ENCODE measurements around the gene APOBEC3A.
"Not testable (repeated sequence)": the region's sequence is repeated elsewhere in the genome, so short reads cannot be mapped to it uniquely, and the experiment has no call there.

The APOBEC3A gene

GRCh38 chr22:38973289-38974169 is 16.1 kb downstream of the APOBEC3A start:
- no peaks in the 10 kb centered on the region for H3K27me3 ChIP-seq (replicated peaks)
- DNase-seq = no peak
- TF ChIP-seq CTCF (IDR thresholded peaks at IDR 0.05; ENCODE audit: low read depth, low read length, missing control alignments) = peak; percentile 80
- no peak overlapping the region for H3K4me3 ChIP-seq (ENCODE audit: low read depth, low read length)
- no peak overlapping the region for H3K27ac ChIP-seq
- in situ Hi-C loops (cut with HindIII; ENCODE audit: low pct_ligation_motif_present, low sequenced_read_pairs) = no loop called here
- no peaks in the 10 kb centered on the region for H3K36me3 ChIP-seq (replicated peaks)

DNA sequence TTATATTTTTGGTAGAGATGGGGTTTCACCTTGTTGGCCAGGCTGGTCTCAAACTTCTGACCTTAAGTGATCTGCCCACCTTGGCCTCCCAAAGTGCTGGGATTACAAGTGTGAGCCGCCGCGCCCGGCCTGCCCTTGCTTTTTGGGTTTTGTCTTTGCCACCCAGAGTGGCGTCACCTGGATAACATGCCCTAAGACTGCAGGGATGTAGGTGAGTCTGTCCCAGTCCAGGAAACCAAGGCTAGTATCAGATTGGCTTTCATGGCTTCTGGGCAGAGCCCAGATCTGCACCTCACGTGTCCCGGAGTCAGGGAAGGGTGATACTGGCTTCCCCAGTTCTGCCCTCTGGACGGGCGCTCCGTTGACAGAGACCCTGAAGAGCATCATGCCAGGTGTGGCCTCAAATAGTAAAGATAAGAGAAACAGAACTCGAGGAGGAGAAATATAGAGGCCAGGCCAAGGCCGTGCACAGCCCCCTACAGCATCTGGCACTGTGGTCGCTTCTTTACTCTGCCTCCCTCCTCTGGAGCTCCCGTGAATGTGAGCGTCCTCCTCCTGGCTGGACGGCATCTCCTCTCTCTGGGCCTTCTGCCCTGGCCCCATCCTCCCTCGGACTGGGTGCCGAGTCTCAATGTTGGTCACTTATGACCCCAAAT is 16.9 kb downstream of the APOBEC3A start:
- no peak for DNase-seq
- H3K27ac ChIP-seq = no peak overlapping the region
- no peak overlapping the region for H3K4me3 ChIP-seq (ENCODE audit: low read depth, low read length)
- H3K27me3 ChIP-seq (replicated peaks) = no peaks in the 10 kb centered on the region
- TF ChIP-seq CTCF (IDR thresholded peaks at IDR 0.05; ENCODE audit: low read depth, low read length, missing control alignments) = no peak
- no peaks in the 10 kb centered on the region for H3K36me3 ChIP-seq (replicated peaks)
- in situ Hi-C loops (cut with HindIII; ENCODE audit: low pct_ligation_motif_present, low sequenced_read_pairs) = no loop called here

GRCh38 chr22:38974826-38975175 is 17.4 kb downstream of the APOBEC3A start:
- no peak overlapping the region for H3K4me3 ChIP-seq (ENCODE audit: low read depth, low read length)
- H3K27me3 ChIP-seq (replicated peaks) = no peaks in the 10 kb centered on the region
- no peaks in the 10 kb centered on the region for H3K36me3 ChIP-seq (replicated peaks)
- no peak overlapping the region for H3K27ac ChIP-seq
- no peak for DNase-seq
- TF ChIP-seq CTCF (IDR thresholded peaks at IDR 0.05; ENCODE audit: low read depth, low read length, missing control alignments) = no peak
- in situ Hi-C loops (cut with HindIII; ENCODE audit: low pct_ligation_motif_present, low sequenced_read_pairs) = no loop called here

GRCh38 chr22:38977289-38977688 is 19.9 kb downstream of the APOBEC3A start:
- DNase-seq; in situ Hi-C loops (cut with HindIII; ENCODE audit: low pct_ligation_motif_present, low sequenced_read_pairs); H3K27ac ChIP-seq; H3K4me3 ChIP-seq (ENCODE audit: low read depth, low read length); H3K36me3 ChIP-seq (replicated peaks); H3K27me3 ChIP-seq (replicated peaks): not testable (repeated sequence)

- H3K4me3 ChIP-seq (ENCODE audit: low read depth, low read length); H3K27me3 ChIP-seq (replicated peaks); in situ Hi-C loops (cut with HindIII; ENCODE audit: low pct_ligation_motif_present, low sequenced_read_pairs); H3K27ac ChIP-seq; H3K36me3 ChIP-seq (replicated peaks); DNase-seq: not testable (repeated sequence)
These were observed 23.2 kb downstream of the APOBEC3A start for GRCh38 chr22:38980587-38980986.

GRCh38 chr22:38981005-38981991 is 23.9 kb downstream of the APOBEC3A start:
- Histone ChIP-seq H3K27me3 (replicated peaks) (no peaks in the 10 kb centered on the region), H3K36me3 (replicated peaks) (no peaks in the 10 kb centered on the region), H3K4me3 (ENCODE audit: low read depth, low read length) (no peak overlapping the region), H3K27ac (no peak overlapping the region)
- in situ Hi-C loops (cut with HindIII; ENCODE audit: low pct_ligation_motif_present, low sequenced_read_pairs) = no loop called here
- peak; percentile 47 for TF ChIP-seq CTCF (IDR thresholded peaks at IDR 0.05; ENCODE audit: low read depth, low read length, missing control alignments)
- no peak for DNase-seq
